HCT116 (cell line): ENCODE results near the gene BNC2. TPM values are rescaled to one million over a fixed set of nuclear protein-coding genes. Genes with fewer than 3 reads are reported as not detected.

Experiments
- ATAC-seq: fragments of 200-7000 bp; cut with Tn5 transposase; 2 replicates; pipeline ENCODE4 v1.9.1; 2020; ENCODE audit warnings: mild to moderate bottlenecking, moderate library complexity
- BruUV-seq: library from RNA; stranded (reverse); fragments of 400-500 nt; replicated peaks from 2 replicates; lab custom pipeline; 2021; lab: Mats Ljungman, UMichigan
- CTCF ChIA-PET: fragments of 300-600 bp; sonication (Branson Sonifier 250); formaldehyde crosslinking; loops from one replicate; lab custom pipeline; 2021; ENCODE audit warnings: antibody characterized with exemption; lab: Charles Lee
- POLR2A ChIA-PET: fragments of 300-600, 350-600 bp; sonication (Branson Sonifier 250); formaldehyde crosslinking; loops from one replicate; lab custom pipeline; 2021; ENCODE audit warnings: antibody characterized with exemption; lab: Charles Lee
- RAD21 ChIA-PET, 2 experiments: fragments of 300-600 bp; sonication (Branson Sonifier 250); formaldehyde crosslinking; loops; one replicate each; lab custom pipeline; 2023; ENCODE audit warnings: low total read pairs in 2 of 2; ENCODE audit not compliant: uncharacterized antibody in 2 of 2, unreplicated experiment in 2 of 2, low non-redundant PET in 1 of 2; lab: Charles Lee
- DNase-seq: peaks from one replicate; pipeline ENCODE4 v3.0.0-alpha.2; 2010; ENCODE audit warnings: low read depth, low spot score
- H2AFZ ChIP-seq: fragments of 200-600 bp; shearing (Covaris generic), sonication (generic); 2 replicates; pipeline ENCODE4 v1.6.1; 2017; ENCODE audit warnings: low read depth, mixed run types, mixed read lengths, antibody characterized with exemption, low read length; ENCODE audit not compliant: poor library complexity, severe bottlenecking
- H3K27ac ChIP-seq: 2 replicates; pipeline ENCODE4 v1.5.1; 2012; ENCODE audit warnings: low read depth, low read length
- H3K27me3 ChIP-seq: fragments of 200-600 bp; sonication (generic); 2 replicates; pipeline ENCODE4 v1.6.1; 2016; ENCODE audit warnings: mixed run types, low read length, mixed read lengths; ENCODE audit not compliant: insufficient read depth
- H3K36me3 ChIP-seq, 2 experiments: fragments of 200-500 bp in 1 of 2; fragments of 200-600 bp in 1 of 2; sonication (Bioruptor generic) in 1 of 2; sonication (generic) in 1 of 2; 2 replicates each; pipeline versions ENCODE4 v1.5.1 to v1.6.1; 2014 to 2016; ENCODE audit warnings: low read length in 2 of 2, inconsistent platforms in 1 of 2, mixed read lengths in 1 of 2, mixed run types in 1 of 2; ENCODE audit not compliant: insufficient read depth in 2 of 2, control insufficient read depth in 1 of 2
- H3K4me1 ChIP-seq, 2 experiments: fragments of 200-600 bp in 1 of 2; sonication (generic) in 1 of 2; 2 replicates each; pipeline versions ENCODE4 v1.5.1 to v1.6.1; 2012 to 2017; ENCODE audit warnings: low read length in 2 of 2, inconsistent platforms in 1 of 2, mild to moderate bottlenecking in 1 of 2, mixed read lengths in 1 of 2, mixed run types in 1 of 2, moderate library complexity in 1 of 2; ENCODE audit not compliant: insufficient read depth in 2 of 2, control insufficient read depth in 1 of 2
- H3K4me2 ChIP-seq: fragments of 200-600 bp; sonication (generic); 2 replicates; pipeline ENCODE4 v1.6.1; 2017; ENCODE audit warnings: mixed run types, low read length, mixed read lengths
- H3K4me3 ChIP-seq, 2 experiments: fragments of 200-600 bp in 1 of 2; sonication (generic) in 1 of 2; replicated peaks in 1 of 2; 2 replicates each; pipeline ENCODE4 v1.5.1; 2011 to 2016; ENCODE audit warnings: low read length in 2 of 2, control low read depth in 1 of 2, low read depth in 1 of 2, mild to moderate bottlenecking in 1 of 2, mixed read lengths in 1 of 2, mixed run types in 1 of 2
- H3K79me2 ChIP-seq: fragments of 200-600 bp; sonication (generic); 2 replicates; pipeline ENCODE4 v1.6.1; 2017; ENCODE audit warnings: mild to moderate bottlenecking, mixed run types, low read length, moderate library complexity, mixed read lengths; ENCODE audit not compliant: insufficient read depth
- H3K9ac ChIP-seq: fragments of 200-600 bp; sonication (generic); 2 replicates; pipeline ENCODE4 v1.6.1; 2016; ENCODE audit warnings: low read length, mixed read lengths
- H3K9me2 ChIP-seq: fragments of 200-600 bp; sonication (generic), shearing (Covaris generic); 2 replicates; pipeline ENCODE4 v1.6.1; 2017; ENCODE audit warnings: mixed run types, mild to moderate bottlenecking, moderate library complexity; ENCODE audit not compliant: insufficient read depth
- H3K9me3 ChIP-seq, 2 experiments: fragments of 200-500 bp in 1 of 2; fragments of 200-600 bp in 1 of 2; sonication (Bioruptor generic) in 1 of 2; sonication (generic) in 1 of 2; 2 replicates each; pipeline ENCODE4 v1.6.1; 2014 to 2017; ENCODE audit warnings: low read length in 2 of 2, mixed read lengths in 2 of 2, inconsistent platforms in 1 of 2, low read depth in 1 of 2, mild to moderate bottlenecking in 1 of 2, mixed run types in 1 of 2, moderate library complexity in 1 of 2; ENCODE audit not compliant: control insufficient read depth in 1 of 2, insufficient read depth in 1 of 2
- H4K20me1 ChIP-seq: fragments of 200-600 bp; sonication (generic), shearing (Covaris generic); 2 replicates; pipeline ENCODE4 v1.6.1; 2017; ENCODE audit warnings: mixed run types, mild to moderate bottlenecking, moderate library complexity; ENCODE audit not compliant: insufficient read depth
- CEBPB ChIP-seq: IDR thresholded peaks from 2 replicates; pipeline ENCODE4 v1.6.1; 2012; ENCODE audit warnings: low read depth
- EGR1 ChIP-seq: IDR thresholded peaks from 2 replicates; pipeline ENCODE4 v1.6.1; 2012; ENCODE audit warnings: low read depth
- EZH2 ChIP-seq: fragments of 200-600 bp; sonication (generic); IDR thresholded peaks from 2 replicates; pipeline ENCODE4 v1.6.1; 2017; ENCODE audit warnings: antibody characterized with exemption, mixed run types
- JUND ChIP-seq: IDR thresholded peaks from 2 replicates; pipeline ENCODE4 v1.6.1; 2012
- POLR2A ChIP-seq: IDR thresholded peaks from 2 replicates; pipeline ENCODE4 v1.7.0; 2011; ENCODE audit warnings: borderline replicate concordance; ENCODE audit not compliant: insufficient read depth, insufficient read length; ENCODE audit errors: extremely low read depth
- SP1 ChIP-seq: IDR thresholded peaks from 2 replicates; pipeline ENCODE4 v1.6.1; 2012; ENCODE audit warnings: low read depth
- YY1 ChIP-seq: IDR thresholded peaks from 2 replicates; pipeline ENCODE4 v1.6.1; 2011; ENCODE audit warnings: low read length, low read depth, moderate library complexity, mild to moderate bottlenecking; ENCODE audit not compliant: insufficient replicate concordance; ENCODE audit errors: extremely low read depth
- intact Hi-C: fragments of 100-400 bp; cut with micrococcal nuclease; formaldehyde crosslinking; loops from 2 replicates; pipeline ENCODE4 v1.10.0; 2022
- total RNA-seq: library from RNA; stranded (reverse); gene quantifications from one replicate; pipeline ENCODE4 v1.2.1, GENCODE V29; 2021; ENCODE audit not compliant: unreplicated experiment
- TF ChIP-seq, protein P1 (sequence below): IDR thresholded peaks from 2 replicates; pipeline ENCODE4 v1.6.1; 2011; ENCODE audit warnings: mild to moderate bottlenecking, low read length, moderate library complexity; ENCODE audit not compliant: insufficient replicate concordance; ENCODE audit errors: extremely low read depth

BNC2 gene
- total RNA-seq, 1 experiment from 2014 or later, result 0.37 TPM

DNA sequence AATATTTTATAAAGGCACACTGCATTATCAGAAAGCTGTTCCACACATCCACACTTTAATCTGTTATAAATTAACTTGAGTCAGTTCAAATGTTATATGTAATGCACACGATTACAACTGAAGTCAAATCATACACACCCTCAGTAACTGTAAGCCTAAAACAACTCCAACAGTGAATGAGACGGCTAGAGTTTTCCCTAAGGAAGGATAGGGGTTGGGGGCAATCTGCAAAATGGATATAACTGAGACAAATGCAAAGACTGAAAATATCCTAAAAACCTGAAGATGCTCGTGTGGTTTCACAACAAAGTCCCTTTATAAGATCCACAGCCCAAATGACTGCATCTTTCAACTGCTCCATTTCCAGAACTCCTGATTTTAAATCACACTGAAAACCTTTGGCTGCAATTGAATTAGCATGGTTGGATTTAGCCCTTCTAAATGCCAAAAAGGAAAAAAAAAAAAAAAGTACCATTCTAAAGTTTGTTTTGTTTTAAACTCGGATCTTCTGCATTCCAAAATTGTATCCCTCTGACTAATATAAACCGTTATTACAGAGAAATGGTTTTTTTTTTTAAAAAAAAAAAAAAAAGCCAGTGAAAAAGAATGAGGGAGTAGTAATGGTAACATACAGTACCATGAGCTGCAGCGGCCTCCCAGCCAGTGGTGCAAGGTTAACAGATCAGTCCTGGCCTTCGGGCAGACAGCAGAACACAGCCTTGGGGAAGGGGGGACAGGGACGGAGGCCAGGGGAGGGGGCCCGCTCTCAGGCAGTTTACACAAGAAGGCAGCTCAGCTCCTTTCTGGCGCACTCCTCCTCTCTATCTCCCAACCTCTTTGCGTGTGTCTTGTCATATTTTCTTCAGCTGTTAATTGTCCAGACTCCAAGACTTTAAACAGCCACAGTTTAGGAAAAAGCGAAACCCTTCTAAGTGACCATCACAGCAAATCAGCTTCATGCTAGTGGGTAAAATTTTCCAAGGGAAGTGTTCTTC, 166.1 kb downstream of the BNC2 start (continued):
- TF ChIP-seq, protein P1, sequence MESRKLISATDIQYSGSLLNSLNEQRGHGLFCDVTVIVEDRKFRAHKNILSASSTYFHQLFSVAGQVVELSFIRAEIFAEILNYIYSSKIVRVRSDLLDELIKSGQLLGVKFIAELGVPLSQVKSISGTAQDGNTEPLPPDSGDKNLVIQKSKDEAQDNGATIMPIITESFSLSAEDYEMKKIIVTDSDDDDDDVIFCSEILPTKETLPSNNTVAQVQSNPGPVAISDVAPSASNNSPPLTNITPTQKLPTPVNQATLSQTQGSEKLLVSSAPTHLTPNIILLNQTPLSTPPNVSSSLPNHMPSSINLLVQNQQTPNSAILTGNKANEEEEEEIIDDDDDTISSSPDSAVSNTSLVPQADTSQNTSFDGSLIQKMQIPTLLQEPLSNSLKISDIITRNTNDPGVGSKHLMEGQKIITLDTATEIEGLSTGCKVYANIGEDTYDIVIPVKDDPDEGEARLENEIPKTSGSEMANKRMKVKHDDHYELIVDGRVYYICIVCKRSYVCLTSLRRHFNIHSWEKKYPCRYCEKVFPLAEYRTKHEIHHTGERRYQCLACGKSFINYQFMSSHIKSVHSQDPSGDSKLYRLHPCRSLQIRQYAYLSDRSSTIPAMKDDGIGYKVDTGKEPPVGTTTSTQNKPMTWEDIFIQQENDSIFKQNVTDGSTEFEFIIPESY, result no peak

GRCh38 chr9:16701347-16701746, 169.1 kb downstream of the BNC2 start:
- Histone ChIP-seq H4K20me1 (no peaks in the 10 kb centered on the region), H3K4me3 (no peak overlapping the region), H3K79me2 (no peaks in the 10 kb centered on the region), H3K4me1 (no peaks in the 10 kb centered on the region), H2AFZ (no peak overlapping the region), H3K27me3 (no peaks in the 10 kb centered on the region; the same call in 1 of the 2 replicates), H3K9ac (no peak overlapping the region), H3K27ac (no peak overlapping the region), H3K9me3 (no peaks in the 10 kb centered on the region), H3K4me2 (no peak overlapping the region), H3K36me3 (no peaks in the 10 kb centered on the region), H3K9me2 (no peaks in the 10 kb centered on the region)
- ATAC-seq, result no peak
- intact Hi-C loops, result loop anchor here (10.0 kb wide), 1 partner anchor 57 kb away; no protein-coding TSS in a partner anchor
- no peak for TF ChIP-seq CEBPB
- ChIA-PET POLR2A (no interaction called here), RAD21 (no interaction called here), CTCF (no interaction called here)
- BruUV-seq, result no TSS peak
- DNase-seq, result no peak

GRCh38 chr9:16693616-16694015, 176.9 kb downstream of the BNC2 start:
- intact Hi-C loops, result no loop called here
- no peak overlapping the region for H3K4me3 ChIP-seq
- H3K9ac ChIP-seq, result no peak overlapping the region
- no peaks in the 10 kb centered on the region; the same call in 1 of the 2 replicates for H3K27me3 ChIP-seq
- H3K4me1 ChIP-seq, result no peaks in the 10 kb centered on the region
- H3K27ac ChIP-seq, result no peak overlapping the region
- H3K79me2 ChIP-seq, result no peaks in the 10 kb centered on the region
- H4K20me1 ChIP-seq, result no peaks in the 10 kb centered on the region
- no peak overlapping the region for H2AFZ ChIP-seq
- H3K9me2 ChIP-seq, result no peaks in the 10 kb centered on the region
- no TSS peak for BruUV-seq
- TF ChIP-seq SP1 (no peak), EGR1 (no peak), POLR2A (no peak), EZH2 (no peak), YY1 (no peak), JUND (no peak)
- TF ChIP-seq, protein P1, result no peak
- TF ChIP-seq, all 23 proteins: peak for 0
- Histone ChIP-seq H3K4me2 (no peak overlapping the region), H3K9me3 (no peaks in the 10 kb centered on the region), H3K36me3 (no peaks in the 10 kb centered on the region)
- DNase-seq (no peak), ATAC-seq (no peak)
- RAD21 ChIA-PET, result no interaction called here
- POLR2A ChIA-PET, result no interaction called here
- CTCF ChIA-PET, result no interaction called here
